Measurements from ENCODE around the gene TTC3. TPM values are rescaled to one million over a fixed set of nuclear protein-coding genes. Genes with fewer than 3 reads are reported as not detected.

The TTC3 gene
- total and polyA plus RNA-seq, 2 of the 13 experiments (the other 11 are each of a cell fraction or from before 2014, with no cell fraction given): 55.7 to 108 TPM

DNA sequence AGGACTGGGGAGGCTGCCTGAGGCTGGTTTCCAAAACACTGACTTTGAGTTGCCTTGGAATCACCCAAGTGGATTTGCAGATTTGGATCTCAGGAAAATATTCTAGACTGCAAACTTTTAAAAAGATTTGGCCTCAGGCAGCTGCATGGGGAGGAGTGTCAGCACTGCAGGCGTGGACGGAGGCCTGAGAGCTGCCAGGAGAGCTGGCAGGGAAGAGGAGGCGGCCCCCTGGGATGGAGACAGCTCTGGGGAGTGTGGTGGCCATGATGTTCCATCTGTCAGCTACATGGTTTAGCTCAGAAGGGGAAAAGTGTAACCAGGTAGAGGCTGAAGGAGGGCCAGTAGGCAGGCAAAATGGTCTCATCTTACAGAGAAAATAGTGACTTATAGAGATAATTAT is 122.0 kb downstream of the TTC3 start (continued):
- no peak for TF ChIP-seq ZNF318 (CRISPR knock-in tag; IDR thresholded peaks at IDR 0.05)
- TF ChIP-seq TAF15 (IDR thresholded peaks at IDR 0.05; ENCODE audit: low read depth, low read length, poor library complexity, severe bottlenecking): no peak
- TF ChIP-seq ATF2 (CRISPR knock-in tag; IDR thresholded peaks at IDR 0.05): no peak
- no peak for TF ChIP-seq ZIK1 (CRISPR knock-in tag; IDR thresholded peaks at IDR 0.05; ENCODE audit: borderline replicate concordance, low read depth)
- no peak for TF ChIP-seq RARG (CRISPR knock-in tag; IDR thresholded peaks at IDR 0.05; ENCODE audit: low read depth)
- TF ChIP-seq, protein P1, sequence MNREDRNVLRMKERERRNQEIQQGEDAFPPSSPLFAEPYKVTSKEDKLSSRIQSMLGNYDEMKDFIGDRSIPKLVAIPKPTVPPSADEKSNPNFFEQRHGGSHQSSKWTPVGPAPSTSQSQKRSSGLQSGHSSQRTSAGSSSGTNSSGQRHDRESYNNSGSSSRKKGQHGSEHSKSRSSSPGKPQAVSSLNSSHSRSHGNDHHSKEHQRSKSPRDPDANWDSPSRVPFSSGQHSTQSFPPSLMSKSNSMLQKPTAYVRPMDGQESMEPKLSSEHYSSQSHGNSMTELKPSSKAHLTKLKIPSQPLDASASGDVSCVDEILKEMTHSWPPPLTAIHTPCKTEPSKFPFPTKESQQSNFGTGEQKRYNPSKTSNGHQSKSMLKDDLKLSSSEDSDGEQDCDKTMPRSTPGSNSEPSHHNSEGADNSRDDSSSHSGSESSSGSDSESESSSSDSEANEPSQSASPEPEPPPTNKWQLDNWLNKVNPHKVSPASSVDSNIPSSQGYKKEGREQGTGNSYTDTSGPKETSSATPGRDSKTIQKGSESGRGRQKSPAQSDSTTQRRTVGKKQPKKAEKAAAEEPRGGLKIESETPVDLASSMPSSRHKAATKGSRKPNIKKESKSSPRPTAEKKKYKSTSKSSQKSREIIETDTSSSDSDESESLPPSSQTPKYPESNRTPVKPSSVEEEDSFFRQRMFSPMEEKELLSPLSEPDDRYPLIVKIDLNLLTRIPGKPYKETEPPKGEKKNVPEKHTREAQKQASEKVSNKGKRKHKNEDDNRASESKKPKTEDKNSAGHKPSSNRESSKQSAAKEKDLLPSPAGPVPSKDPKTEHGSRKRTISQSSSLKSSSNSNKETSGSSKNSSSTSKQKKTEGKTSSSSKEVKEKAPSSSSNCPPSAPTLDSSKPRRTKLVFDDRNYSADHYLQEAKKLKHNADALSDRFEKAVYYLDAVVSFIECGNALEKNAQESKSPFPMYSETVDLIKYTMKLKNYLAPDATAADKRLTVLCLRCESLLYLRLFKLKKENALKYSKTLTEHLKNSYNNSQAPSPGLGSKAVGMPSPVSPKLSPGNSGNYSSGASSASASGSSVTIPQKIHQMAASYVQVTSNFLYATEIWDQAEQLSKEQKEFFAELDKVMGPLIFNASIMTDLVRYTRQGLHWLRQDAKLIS (CRISPR knock-in tag; IDR thresholded peaks at IDR 0.05): no peak
- no peak for TF ChIP-seq ZNF501 (CRISPR knock-in tag; IDR thresholded peaks at IDR 0.05)
- TF ChIP-seq MAF1 (CRISPR knock-in tag; IDR thresholded peaks at IDR 0.05; ENCODE audit: borderline replicate concordance): no peak
- TF ChIP-seq MAZ (IDR thresholded peaks at IDR 0.05; ENCODE audit: borderline replicate concordance, low read depth, low read length): no peak
- TF ChIP-seq MAZ (CRISPR knock-in tag; IDR thresholded peaks at IDR 0.05; ENCODE audit: low read depth): no peak

Data from HepG2 (cell line).